H1 (cell line): ENCODE measurements around the gene PRRX1. TPM values are rescaled to one million over a fixed set of nuclear protein-coding genes. Genes with fewer than 3 reads are reported as not detected.

Source experiments
- CTCF ChIA-PET: fragments of 300-600 bp; sonication (Branson Sonifier 250); formaldehyde crosslinking; loops from one replicate; lab custom pipeline; 2021; ENCODE audit not compliant: partially characterized antibody; lab: Charles Lee
- POLR2A ChIA-PET: fragments of 300-600 bp; sonication (Branson Sonifier 250); formaldehyde crosslinking; loops from one replicate; lab custom pipeline; 2021; ENCODE audit warnings: inconsistent platforms; ENCODE audit not compliant: partially characterized antibody; lab: Charles Lee
- DNase-seq, 2 experiments: peaks; one replicate each; pipeline versions ENCODE4 v3.0.0 to v3.0.0-alpha.2; 2010 to 2022; ENCODE audit warnings: low spot score in 2 of 2, low read depth in 1 of 2, mixed read lengths in 1 of 2
- FAIRE-seq: peaks from 2 replicates; lab custom pipeline; 2011; peaks lifted over from hg19 to GRCh38; lab: Jason Lieb, UNC
- H2AFZ ChIP-seq: 2 replicates; pipeline ENCODE4 v1.8.1; 2012; ENCODE audit warnings: low read length, inconsistent platforms
- H2AK5ac ChIP-seq: 2 replicates; pipeline ENCODE4 v1.6.1; 2013; ENCODE audit warnings: low read depth, low read length
- H2BK120ac ChIP-seq: replicated peaks from 2 replicates; pipeline ENCODE3; 2013; ENCODE audit warnings: low read depth, low read length, inconsistent platforms
- H2BK12ac ChIP-seq: 2 replicates; pipeline ENCODE4 v1.6.1; 2013; ENCODE audit warnings: low read depth, low read length
- H2BK15ac ChIP-seq: 2 replicates; pipeline ENCODE4 v1.6.1; 2013; ENCODE audit warnings: low read length
- H2BK20ac ChIP-seq: 2 replicates; pipeline ENCODE4 v1.6.1; 2013; ENCODE audit warnings: low read length
- H2BK5ac ChIP-seq: 2 replicates; pipeline ENCODE4 v1.6.1; 2013; ENCODE audit warnings: low read depth, low read length
- H3K14ac ChIP-seq: 2 replicates; pipeline ENCODE4 v1.6.1; 2013; ENCODE audit warnings: inconsistent platforms; ENCODE audit not compliant: insufficient read length
- H3K18ac ChIP-seq: 2 replicates; pipeline ENCODE4 v1.6.1; 2013; ENCODE audit warnings: low read length; ENCODE audit errors: extremely low read depth
- H3K23ac ChIP-seq: 2 replicates; pipeline ENCODE4 v1.6.1; 2013; ENCODE audit warnings: inconsistent platforms; ENCODE audit not compliant: insufficient read length
- H3K23me2 ChIP-seq: 2 replicates; pipeline ENCODE4 v1.6.1; 2013; ENCODE audit warnings: low read depth, low read length
- H3K27ac ChIP-seq: 2 replicates; pipeline ENCODE4 v1.6.1; 2011; ENCODE audit warnings: low read depth, low read length, inconsistent platforms
- H3K27me3 ChIP-seq, 4 experiments: replicated peaks in 1 of 4; 1 replicate in 1 of 4; 2 replicates in 3 of 4; pipeline versions ENCODE4 v1.6.1 to v1.8.1; 2011 to 2013; ENCODE audit warnings: low read length in 3 of 4, mild to moderate bottlenecking in 3 of 4, inconsistent platforms in 2 of 4, mixed read lengths in 2 of 4, moderate library complexity in 1 of 4; ENCODE audit not compliant: control insufficient read depth in 3 of 4, insufficient read depth in 3 of 4; ENCODE audit errors: extremely low read depth in 1 of 4
- H3K36me3 ChIP-seq, 4 experiments: 2 replicates each; pipeline versions ENCODE4 v1.6.1 to v1.8.1; 2011 to 2013; ENCODE audit warnings: mild to moderate bottlenecking in 4 of 4, low read length in 3 of 4, moderate library complexity in 2 of 4, control low read depth in 1 of 4, inconsistent platforms in 1 of 4; ENCODE audit not compliant: insufficient read depth in 4 of 4, control insufficient read depth in 2 of 4
- H3K4ac ChIP-seq: replicated peaks from 2 replicates; pipeline ENCODE3; 2013; ENCODE audit warnings: low read length, low read depth, mixed read lengths, inconsistent platforms; ENCODE audit not compliant: insufficient read length
- H3K4me1 ChIP-seq, 4 experiments: replicated peaks in 1 of 4; 1 replicate in 1 of 4; 2 replicates in 3 of 4; pipeline versions ENCODE4 v1.6.1 to v1.8.1; 2011 to 2013; ENCODE audit warnings: low read length in 3 of 4, inconsistent platforms in 2 of 4, mixed read lengths in 1 of 4; ENCODE audit not compliant: insufficient read depth in 4 of 4, control insufficient read depth in 3 of 4
- H3K4me2 ChIP-seq, 2 experiments: 2 replicates each; pipeline versions ENCODE4 v1.6.1 to v1.8.1; 2011 to 2013; ENCODE audit warnings: low read depth in 2 of 2, low read length in 2 of 2, control low read depth in 1 of 2, inconsistent platforms in 1 of 2, mild to moderate bottlenecking in 1 of 2; ENCODE audit not compliant: insufficient read depth in 1 of 2
- H3K4me3 ChIP-seq, 4 experiments: fragments of 200-600, 300-600 bp in 1 of 4; sonication (generic), shearing (Covaris generic), sonication (Bioruptor Twin) in 1 of 4; 2 replicates each; pipeline versions ENCODE4 v1.5.1 to v1.8.1; 2011 to 2016; ENCODE audit warnings: low read length in 4 of 4, low read depth in 3 of 4, control low read depth in 2 of 4, inconsistent platforms in 2 of 4, mild to moderate bottlenecking in 2 of 4, mixed read lengths in 1 of 4, moderate library complexity in 1 of 4; ENCODE audit not compliant: insufficient read depth in 2 of 4; ENCODE audit errors: extremely low read depth in 1 of 4
- H3K56ac ChIP-seq: replicated peaks from 2 replicates; pipeline ENCODE3; 2013; ENCODE audit warnings: low read depth, mild to moderate bottlenecking, mixed read lengths, low read length, inconsistent platforms; ENCODE audit not compliant: insufficient read length
- H3K79me1 ChIP-seq: 2 replicates; pipeline ENCODE4 v1.6.1; 2013; ENCODE audit warnings: low read depth, low read length, control low read depth
- H3K79me2 ChIP-seq, 2 experiments: 2 replicates each; pipeline versions ENCODE4 v1.6.1 to v1.8.1; 2012 to 2013; ENCODE audit warnings: low read length in 2 of 2, mild to moderate bottlenecking in 2 of 2, inconsistent platforms in 1 of 2; ENCODE audit not compliant: insufficient read depth in 2 of 2, control insufficient read depth in 1 of 2
- H3K9ac ChIP-seq, 4 experiments: replicated peaks in 1 of 4; 1 replicate in 1 of 4; 2 replicates in 3 of 4; pipeline versions ENCODE4 v1.6.1 to v1.8.1; 2011 to 2013; ENCODE audit warnings: low read depth in 3 of 4, low read length in 3 of 4, control low read depth in 2 of 4, mild to moderate bottlenecking in 2 of 4, moderate library complexity in 2 of 4, inconsistent platforms in 1 of 4; ENCODE audit errors: extremely low read depth in 1 of 4
- H3K9me3 ChIP-seq, 2 experiments: 2 replicates each; pipeline versions ENCODE4 v1.6.1 to v1.8.1; 2012 to 2013; ENCODE audit warnings: mild to moderate bottlenecking in 2 of 2, moderate library complexity in 2 of 2, control low read depth in 1 of 2, inconsistent platforms in 1 of 2, low read depth in 1 of 2, low read length in 1 of 2, mixed read lengths in 1 of 2; ENCODE audit not compliant: insufficient read depth in 2 of 2
- H4K20me1 ChIP-seq, 2 experiments: replicated peaks in 1 of 2; 2 replicates each; pipeline versions ENCODE3 to v1.8.1; 2011 to 2013; ENCODE audit warnings: inconsistent platforms in 2 of 2, low read length in 2 of 2, mild to moderate bottlenecking in 1 of 2; ENCODE audit not compliant: insufficient read depth in 2 of 2, control insufficient read depth in 1 of 2
- H4K5ac ChIP-seq: 2 replicates; pipeline ENCODE4 v1.6.1; 2013; ENCODE audit warnings: low read length, low read depth, mixed read lengths, inconsistent platforms; ENCODE audit not compliant: insufficient read length
- H4K8ac ChIP-seq: 2 replicates; pipeline ENCODE4 v1.8.0; 2013; ENCODE audit warnings: mild to moderate bottlenecking, moderate library complexity, low read length, inconsistent platforms; ENCODE audit not compliant: insufficient read depth; ENCODE audit errors: extremely low read depth
- H4K91ac ChIP-seq: replicated peaks from 2 replicates; pipeline ENCODE3; 2013; ENCODE audit warnings: low read length, mixed read lengths, inconsistent platforms; ENCODE audit not compliant: insufficient read length
- POLR2A ChIP-seq, 2 experiments: IDR thresholded peaks; 1 replicate in 1 of 2; 2 replicates in 1 of 2; pipeline ENCODE4 v1.6.1; 2011; ENCODE audit warnings: low read depth in 2 of 2, low read length in 2 of 2, mild to moderate bottlenecking in 2 of 2; ENCODE audit errors: control extremely low read depth in 1 of 2
- WGBS, 2 experiments: shearing (Covaris generic) in 1 of 2; methylation state at CpG; one replicate each; pipeline versions ENCODE4 v1.1.6 to v1.1.7; 2013 to 2015; ENCODE audit warnings: low lambda C conversion rate in 2 of 2, mixed read lengths in 2 of 2, inconsistent platforms in 1 of 2, low coverage in 1 of 2, missing lambda C conversion rate in 1 of 2; ENCODE audit not compliant: insufficient replicate concordance in 2 of 2, insufficient coverage in 1 of 2, insufficient read length in 1 of 2; ENCODE audit errors: extremely low coverage in 1 of 2, missing lambda C conversion rate in 1 of 2; 5-methylcytosine and 5-hydroxymethylcytosine counted together
- polyA plus RNA-seq, 7 experiments: library from polyadenylated mRNA; depleted of rRNA in 3 of 7; stranded (reverse) in 5 of 7; unstranded in 2 of 7; fragments of >200 nt in 5 of 7; fragments of 200-250 nt in 2 of 7; gene quantifications; 1 replicate in 5 of 7; 2 replicates in 1 of 7; 4 replicates in 1 of 7; pipeline versions ENCODE4 v1.2.1 to v1.2.3, GENCODE V29; 2011 to 2013; ENCODE audit warnings: missing spikeins in 2 of 7, mixed read lengths in 2 of 7
- total RNA-seq: library from RNA; stranded (reverse); fragmentation: NEBNext Ultra II Directional; extraction: Animal tissue kit (Norgen Biotek cat#: 25700); gene quantifications from 2 replicates; pipeline ENCODE4 v1.2.1, GENCODE V29; 2021

Gene PRRX1
- total and polyA plus RNA-seq, 2 of the 8 experiments (the other 6 are each of a cell fraction or from before 2014, with no cell fraction given) = not detected

DNA sequence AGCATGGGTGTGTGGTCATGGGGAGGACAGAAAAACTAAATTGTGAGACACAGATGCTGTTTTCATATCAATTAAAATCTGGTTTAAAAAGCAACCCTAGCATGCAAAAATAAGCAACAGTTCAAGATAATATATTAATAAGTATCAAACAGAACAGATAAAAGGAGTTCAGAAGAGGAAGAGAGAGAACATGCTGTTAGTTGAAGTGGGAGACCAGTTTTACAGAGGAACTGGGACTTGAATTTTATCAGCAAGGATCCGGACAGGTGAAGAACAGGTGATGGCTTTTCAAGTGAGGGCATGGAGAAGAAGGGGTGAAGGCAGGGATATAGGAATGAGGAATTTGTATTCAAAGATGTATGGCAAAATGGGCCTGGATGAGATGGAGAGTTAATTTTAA lies 75.9 kb downstream of the PRRX1 start:
- no peak overlapping the region for H4K8ac ChIP-seq
- WGBS, 2 experiments = 89% methylated on average over 1 of the region's 1 CpG; no CpG with 5 or more reads in 1 of the 2 experiments
- no peaks in the 10 kb centered on the region for H4K20me1 ChIP-seq
- H2AFZ ChIP-seq = no peak overlapping the region
- CTCF ChIA-PET = no interaction called here
- H3K23ac ChIP-seq = no peak overlapping the region
- H2BK120ac ChIP-seq = no peak overlapping the region
- no peak overlapping the region for H4K5ac ChIP-seq
- no peak overlapping the region for H2AK5ac ChIP-seq
- no peak overlapping the region for H3K14ac ChIP-seq
- H3K4me3 ChIP-seq = no peak overlapping the region
- no peak overlapping the region for H3K4ac ChIP-seq
- H3K9ac ChIP-seq = no peak overlapping the region
- no peaks in the 10 kb centered on the region for H3K4me1 ChIP-seq
- no peak overlapping the region for H2BK5ac ChIP-seq
- no peak overlapping the region for H3K18ac ChIP-seq
- no peak overlapping the region for H2BK15ac ChIP-seq
- POLR2A ChIA-PET = no interaction called here
- no peaks in the 10 kb centered on the region for H3K79me2 ChIP-seq
- FAIRE-seq = no peak
- no peak overlapping the region for H3K27ac ChIP-seq
- no peaks in the 10 kb centered on the region for H3K27me3 ChIP-seq
- H2BK20ac ChIP-seq = no peak overlapping the region
- TF ChIP-seq POLR2A (IDR thresholded peaks at IDR 0.05; ENCODE audit: control extremely low read depth in 1 of 2, low read depth in 2 of 2, low read length in 2 of 2) = no peak
- H3K36me3 ChIP-seq = no peaks in the 10 kb centered on the region
- H4K91ac ChIP-seq = no peak overlapping the region
- H3K79me1 ChIP-seq = no peaks in the 10 kb centered on the region
- H3K4me2 ChIP-seq = no peak overlapping the region
- H3K9me3 ChIP-seq = peaks cover 13% of the 10 kb centered on the region in 2 experiments
- H2BK12ac ChIP-seq = no peak overlapping the region
- DNase-seq = no peak
- H3K23me2 ChIP-seq = no peaks in the 10 kb centered on the region; the same call in 1 of the 2 replicates
- H3K56ac ChIP-seq = no peak overlapping the region
